IPS DF 4.7 (cell line): ENCODE results near the gene RBX1.
"Not testable (repeated sequence)": the region's sequence is repeated elsewhere in the genome, so short reads cannot be mapped to it uniquely, and the experiment has no call there.

Experiments
- DNase-seq: peaks from one replicate; pipeline ENCODE4 v3.0.0-alpha.2; 2013; ENCODE audit warnings: low spot score; ENCODE audit errors: extremely low read depth

The RBX1 gene

GRCh38 chr22:40950962-40951794, at the start of gene RBX1:
Gene RBX1, plus strand, starts transcription at chr22:40951378. Its CDS starts 21 bp downstream, at chr22:40951399.
- peak; percentile 92 for DNase-seq

DNA sequence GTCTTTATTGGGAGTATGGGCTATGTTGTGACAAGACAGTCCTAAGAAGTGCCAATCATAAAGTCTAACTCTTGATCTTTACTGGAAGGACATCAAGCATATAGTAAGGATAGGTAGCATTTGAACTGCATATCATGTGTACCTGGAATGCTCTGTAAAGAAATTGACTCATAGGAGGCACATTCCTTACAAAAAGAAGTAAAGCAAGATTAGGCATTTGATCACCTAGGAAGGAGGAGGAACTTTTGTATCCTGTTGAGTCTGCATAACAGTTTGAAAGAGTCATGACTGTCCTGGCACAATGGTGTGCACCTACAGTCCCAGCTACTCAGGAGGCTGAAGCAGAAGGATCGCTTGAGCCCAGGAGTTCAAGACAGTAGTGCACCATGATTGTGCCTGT, 47.1 kb upstream of the RBX1 start:
- DNase-seq: no peak

DNA sequence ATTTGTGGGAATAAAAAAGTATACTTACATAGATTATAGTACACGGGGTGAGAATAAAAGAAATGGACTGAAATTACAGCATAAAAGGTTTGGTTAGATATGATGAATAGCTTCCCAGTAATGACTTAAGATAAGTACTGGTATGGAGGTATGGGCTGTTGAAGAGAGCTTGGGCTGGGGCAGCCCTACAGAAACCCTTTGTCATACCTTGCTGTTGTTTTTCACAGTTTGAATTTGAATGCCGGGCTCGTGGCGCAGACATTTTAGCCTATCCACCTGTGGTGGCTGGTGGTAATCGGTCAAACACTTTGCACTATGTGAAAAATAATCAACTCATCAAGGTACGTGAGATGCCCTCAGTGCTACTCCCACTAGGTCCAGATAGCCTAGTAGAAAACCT, 42.3 kb upstream of the RBX1 start:
- DNase-seq: no peak

GRCh38 chr22:40911772-40912171, 39.4 kb upstream of the RBX1 start:
- no peak for DNase-seq

GRCh38 chr22:40912987-40913386, 38.2 kb upstream of the RBX1 start:
- DNase-seq: not testable (repeated sequence)

DNA sequence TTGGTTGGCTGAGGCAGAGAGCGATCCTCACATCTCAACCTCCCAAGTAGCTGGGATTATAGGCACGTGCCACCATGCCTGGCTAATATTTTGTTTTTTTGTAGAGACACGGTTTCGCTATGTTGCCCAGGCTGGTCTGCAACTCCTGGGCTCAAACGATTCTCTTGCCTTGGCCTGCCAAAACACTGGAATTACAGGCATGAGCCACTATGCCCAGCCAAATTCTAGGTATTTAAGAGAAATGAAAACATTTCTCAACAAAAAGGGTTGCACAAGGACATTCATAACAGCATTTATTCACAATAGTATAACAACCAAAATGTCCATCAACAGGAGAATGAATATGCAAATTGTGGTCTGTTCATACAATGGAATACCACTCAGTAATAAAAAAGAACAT, 31.7 kb upstream of the RBX1 start:
- no peak for DNase-seq

- DNase-seq: no peak
These were observed 30.7 kb upstream of the RBX1 start for GRCh38 chr22:40920526-40920925.

DNA sequence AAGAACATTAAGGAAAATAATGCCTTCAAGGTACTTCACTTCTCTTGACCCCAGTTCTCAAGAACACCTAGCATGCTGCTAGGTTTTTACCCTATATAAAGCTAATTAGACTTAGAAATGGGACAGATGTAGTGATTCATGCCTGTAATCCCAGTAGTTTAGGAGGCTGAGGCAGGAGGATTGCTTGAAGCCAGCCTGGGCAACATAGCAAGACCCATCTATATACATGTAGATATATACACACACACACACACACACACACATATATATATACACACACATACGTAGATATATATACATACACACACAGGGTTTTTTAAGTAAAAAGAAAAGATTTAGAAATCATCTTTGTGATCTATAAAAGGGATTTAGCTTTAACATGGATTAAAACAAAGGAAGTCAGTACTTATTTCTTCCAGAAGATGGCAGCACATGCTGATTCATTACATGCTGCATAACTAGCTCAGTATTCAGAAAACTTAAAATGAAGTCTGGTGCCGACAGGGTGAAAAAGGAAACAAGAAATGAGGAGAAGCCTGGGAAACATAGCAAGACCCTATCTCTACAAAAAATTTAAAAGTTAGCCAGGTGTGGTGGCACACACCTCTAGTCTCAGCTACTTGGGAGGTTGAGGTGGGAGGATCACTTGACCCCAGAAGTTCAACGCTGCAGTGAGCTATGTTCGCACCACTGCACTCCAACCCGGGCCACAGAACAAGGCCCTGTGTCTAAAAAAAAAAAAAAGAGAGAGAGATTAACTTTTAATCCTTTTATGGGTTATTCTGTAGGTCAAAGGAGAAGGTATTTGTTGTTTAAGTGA, 28.5 kb upstream of the RBX1 start:
- DNase-seq: no peak

- no peak for DNase-seq
These were observed 22.5 kb upstream of the RBX1 start for GRCh38 chr22:40928657-40929056.

- no peak for DNase-seq
These were observed 18.8 kb upstream of the RBX1 start for GRCh38 chr22:40932396-40932795.

- DNase-seq: no peak
These were observed 12.0 kb upstream of the RBX1 start for GRCh38 chr22:40939202-40939601.

DNA sequence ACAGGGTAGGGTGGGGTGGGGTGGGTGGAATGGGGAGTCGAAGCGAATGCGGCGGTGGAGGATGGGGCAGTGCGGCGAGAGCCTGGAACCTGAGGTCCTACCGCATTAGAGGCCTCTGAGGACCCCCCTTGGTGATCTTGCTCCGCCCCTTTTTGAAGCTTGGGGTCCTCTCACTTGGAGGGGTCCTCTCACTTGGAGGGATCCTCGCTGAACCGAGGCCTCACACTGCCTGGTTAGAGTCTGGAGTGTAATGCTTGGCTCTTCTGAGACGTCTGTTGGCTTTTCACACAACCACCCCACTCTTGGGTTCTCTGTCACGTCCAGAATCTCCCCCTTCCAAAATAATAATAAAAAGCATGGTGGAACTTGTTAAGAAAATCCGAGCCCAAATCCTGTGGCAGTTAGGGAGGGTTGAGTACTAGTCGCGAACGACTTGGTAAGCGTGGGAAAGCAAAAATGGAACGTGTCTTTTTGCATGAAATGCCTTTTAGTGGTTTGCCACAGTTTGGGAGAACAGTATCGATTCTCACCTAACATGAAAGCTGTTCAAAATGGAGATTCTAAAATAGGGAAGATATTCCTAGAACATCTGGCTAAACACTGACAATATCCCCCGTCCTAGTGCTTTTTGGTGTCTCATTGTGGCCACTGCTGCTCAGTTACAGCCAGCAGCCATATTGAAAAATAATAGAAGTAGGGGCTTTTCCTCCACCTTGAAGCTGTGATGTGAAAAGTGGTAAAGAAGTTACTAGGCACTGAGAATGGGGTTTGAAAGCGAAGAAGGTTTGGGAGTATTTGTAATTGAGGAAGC, 822 bp downstream of the RBX1 start:
- no peak for DNase-seq

DNA sequence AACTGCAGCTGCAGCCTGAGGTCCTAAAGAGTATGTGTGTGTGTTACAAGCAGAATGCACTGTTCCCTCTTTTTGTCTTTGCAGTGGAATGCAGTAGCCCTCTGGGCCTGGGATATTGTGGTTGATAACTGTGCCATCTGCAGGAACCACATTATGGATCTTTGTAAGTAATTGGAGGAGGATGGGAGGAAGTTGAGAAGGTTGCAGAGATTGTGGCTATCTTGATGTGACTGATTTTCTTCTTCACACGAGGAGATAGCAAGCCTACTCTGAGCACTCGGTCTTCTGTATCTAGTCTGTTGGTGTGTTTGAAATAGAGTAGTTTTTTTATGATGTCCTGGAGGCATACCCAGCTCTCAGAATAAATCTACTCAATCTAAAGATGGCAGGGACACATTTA, 2.3 kb downstream of the RBX1 start:
- no peak for DNase-seq

DNA sequence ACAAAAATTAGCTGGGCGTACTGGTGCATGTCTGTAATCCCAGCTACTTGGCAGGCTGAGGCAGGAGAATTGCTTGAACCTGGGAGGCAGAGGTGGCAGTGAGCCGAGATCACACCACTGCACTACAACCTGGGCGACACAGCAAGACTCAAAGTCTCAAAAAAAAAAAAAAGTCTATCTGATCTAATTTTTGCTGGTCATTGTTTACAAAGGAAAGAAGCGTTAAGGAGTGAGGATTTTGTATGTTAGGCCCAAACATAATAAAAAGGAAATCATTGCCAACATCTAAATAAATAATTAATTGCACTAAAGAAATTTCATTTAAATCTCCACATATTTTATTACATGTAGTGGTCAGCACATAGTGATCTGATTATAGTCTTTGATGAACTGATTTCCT, 2.9 kb downstream of the RBX1 start:
- DNase-seq: no peak

DNA sequence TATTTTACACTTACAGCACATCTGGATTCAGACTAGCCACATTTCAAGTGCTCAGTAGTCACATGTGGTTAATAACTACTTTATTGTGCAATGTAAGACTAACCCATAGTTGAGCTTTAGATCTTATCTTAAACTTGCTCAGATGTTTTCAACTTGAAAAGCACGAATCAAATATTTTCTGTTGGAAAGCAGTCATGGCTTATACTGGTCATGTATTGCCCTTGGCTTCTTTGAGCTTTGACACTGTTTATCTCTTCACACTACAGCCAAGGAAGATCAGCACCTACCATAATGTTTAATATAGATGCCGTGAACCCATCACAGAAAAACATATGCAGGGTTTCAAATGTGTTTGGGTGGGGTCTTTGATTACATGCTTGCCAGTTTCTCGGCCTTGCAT, 4.4 kb downstream of the RBX1 start:
- DNase-seq: no peak

DNA sequence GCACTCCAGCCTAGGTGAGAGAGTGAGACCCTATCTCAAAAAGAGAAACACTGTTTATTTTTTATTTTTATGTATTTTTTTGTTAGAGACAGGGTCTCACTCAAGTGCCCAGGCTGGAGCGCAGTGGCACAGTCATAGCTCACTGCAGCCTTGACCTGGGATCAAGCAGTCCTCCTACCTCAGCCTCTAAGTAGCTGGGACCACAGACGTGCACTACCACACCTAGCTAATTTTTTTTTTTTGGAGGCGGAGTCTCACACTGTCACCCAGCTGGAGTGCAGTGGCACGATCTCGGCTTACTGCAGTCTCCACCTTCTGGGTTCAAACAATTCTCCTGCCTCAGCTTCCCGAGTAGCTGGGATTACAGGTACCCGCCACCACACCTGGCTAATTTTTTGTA, 6.4 kb downstream of the RBX1 start:
- DNase-seq: no peak

- no peak for DNase-seq
These were observed 7.1 kb downstream of the RBX1 start for GRCh38 chr22:40958299-40958698.

DNA sequence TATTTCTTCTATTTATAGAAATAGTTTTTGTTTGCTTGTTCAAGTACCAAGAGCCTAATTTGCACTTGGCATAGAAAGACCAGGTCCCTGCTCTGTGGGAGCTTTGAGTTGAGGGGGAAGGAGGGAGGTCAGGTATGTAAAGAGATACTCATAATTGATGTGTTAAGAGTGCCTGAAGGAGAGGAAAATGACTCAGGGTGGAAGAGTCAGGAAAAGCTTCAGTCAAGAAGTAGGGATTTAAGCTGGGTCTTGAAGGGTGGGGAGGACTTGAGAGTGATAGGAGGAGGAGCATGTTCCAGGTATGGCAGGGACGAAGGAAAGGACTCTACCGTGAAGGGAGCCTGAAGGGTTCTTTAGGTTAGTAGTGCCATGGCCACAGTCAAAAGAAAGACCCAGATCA, 9.0 kb downstream of the RBX1 start:
- DNase-seq: no peak

GRCh38 chr22:40965936-40966725, 15.0 kb downstream of the RBX1 start:
- DNase-seq: no peak

DNA sequence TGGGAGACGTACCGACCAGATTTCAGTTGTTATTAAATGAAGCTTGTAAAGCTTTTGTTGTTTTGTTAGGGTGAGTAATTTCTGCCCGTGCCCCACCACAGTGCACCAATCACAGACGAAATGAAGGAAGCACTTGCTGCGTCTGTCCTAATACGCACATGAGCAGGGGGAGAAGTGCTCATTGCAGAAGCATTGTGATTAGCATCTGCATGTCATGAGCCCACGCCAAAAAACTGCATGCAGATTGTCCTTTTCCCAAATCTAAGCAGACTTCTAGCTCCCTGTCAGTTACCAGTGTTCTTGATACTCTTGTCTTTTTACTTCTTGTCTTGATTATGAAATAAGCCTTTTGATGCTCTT, 15.5 kb downstream of the RBX1 start:
- DNase-seq: no peak

GRCh38 chr22:40967111-40967760, 16.1 kb downstream of the RBX1 start:
- no peak for DNase-seq
